Esophagus muscularis mucosa (tissue), 3 donors: ENCODE results near the gene FKBP2.
A peak's percentile ranks its signal among the peaks of the same experiment; 100 is the strongest.

Experiments
- POLR2A ChIP-seq: fragments of 450-650 bp; IDR thresholded peaks from one replicate; pipeline ENCODE4 v1.6.1; 2017; ENCODE audit warnings: antibody characterized with exemption, moderate library complexity, mild to moderate bottlenecking, low read depth
- POLR2AphosphoS5 ChIP-seq, 2 donors: sonication (generic); formaldehyde crosslinking; IDR thresholded peaks; one replicate each; pipeline ENCODE4 v1.6.1; 2017; ENCODE audit warnings: antibody characterized with exemption in 2 of 2
- TF ChIP-seq, protein P1 (sequence below), 3 experiments: fragments of 200-600 bp in 2 of 3; fragments of 450-650 bp in 1 of 3; sonication (generic) in 2 of 3; IDR thresholded peaks; one replicate each; pipeline ENCODE4 v1.5.1; 2017 to 2019; ENCODE audit warnings: antibody characterized with exemption in 3 of 3, mild to moderate bottlenecking in 2 of 3, moderate library complexity in 1 of 3

DNA sequence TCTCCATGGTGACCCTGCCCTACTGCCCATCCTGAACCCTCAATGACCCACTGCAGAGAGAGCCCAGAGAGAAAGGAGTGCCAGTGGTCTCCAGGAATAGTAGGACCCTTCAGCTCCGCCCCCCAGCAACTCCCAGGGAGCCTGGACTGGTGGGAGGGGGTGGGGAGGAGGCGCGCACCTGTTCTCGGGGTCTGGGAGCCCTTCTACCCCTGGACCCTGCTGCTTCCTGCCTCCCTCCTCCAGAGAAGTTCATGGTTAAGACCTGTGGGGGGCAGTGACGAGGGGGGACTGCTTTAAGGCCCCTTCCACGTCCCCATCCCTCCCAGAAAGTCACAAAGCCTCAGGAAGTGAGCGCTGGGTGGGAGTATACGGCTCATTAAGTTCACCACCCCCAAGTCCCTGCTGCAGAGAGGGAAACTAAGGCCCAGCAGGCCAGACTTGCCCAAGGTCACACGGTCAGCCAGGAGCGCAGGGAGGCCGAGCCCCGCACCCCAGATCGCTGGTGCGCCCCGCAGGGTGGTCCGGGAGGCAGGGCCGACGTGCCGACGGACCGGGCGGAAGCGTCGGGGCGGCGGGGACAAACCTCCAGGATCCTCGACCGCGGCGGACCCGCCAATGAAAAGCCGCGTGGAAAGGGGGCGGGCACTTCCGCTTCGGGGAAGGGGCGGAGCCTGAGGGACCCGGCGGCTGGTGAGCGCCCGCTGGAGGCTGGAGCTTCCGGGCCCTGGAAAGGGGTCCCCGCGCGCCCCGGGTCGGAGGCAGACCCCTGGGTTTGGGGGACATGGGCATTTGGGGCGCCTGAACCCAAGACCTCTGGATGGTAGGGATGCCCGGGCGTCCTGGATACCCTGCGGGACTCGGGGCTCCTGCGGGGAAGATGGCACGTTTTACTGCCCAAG, 15.0 kb upstream of the FKBP2 start, which contains the start of the genes NUDT22 and TRPT1:
- TF ChIP-seq, protein P1, sequence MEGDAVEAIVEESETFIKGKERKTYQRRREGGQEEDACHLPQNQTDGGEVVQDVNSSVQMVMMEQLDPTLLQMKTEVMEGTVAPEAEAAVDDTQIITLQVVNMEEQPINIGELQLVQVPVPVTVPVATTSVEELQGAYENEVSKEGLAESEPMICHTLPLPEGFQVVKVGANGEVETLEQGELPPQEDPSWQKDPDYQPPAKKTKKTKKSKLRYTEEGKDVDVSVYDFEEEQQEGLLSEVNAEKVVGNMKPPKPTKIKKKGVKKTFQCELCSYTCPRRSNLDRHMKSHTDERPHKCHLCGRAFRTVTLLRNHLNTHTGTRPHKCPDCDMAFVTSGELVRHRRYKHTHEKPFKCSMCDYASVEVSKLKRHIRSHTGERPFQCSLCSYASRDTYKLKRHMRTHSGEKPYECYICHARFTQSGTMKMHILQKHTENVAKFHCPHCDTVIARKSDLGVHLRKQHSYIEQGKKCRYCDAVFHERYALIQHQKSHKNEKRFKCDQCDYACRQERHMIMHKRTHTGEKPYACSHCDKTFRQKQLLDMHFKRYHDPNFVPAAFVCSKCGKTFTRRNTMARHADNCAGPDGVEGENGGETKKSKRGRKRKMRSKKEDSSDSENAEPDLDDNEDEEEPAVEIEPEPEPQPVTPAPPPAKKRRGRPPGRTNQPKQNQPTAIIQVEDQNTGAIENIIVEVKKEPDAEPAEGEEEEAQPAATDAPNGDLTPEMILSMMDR (IDR thresholded peaks at IDR 0.05): peak in 2 of 3 experiments; percentile 22 to 36
- TF ChIP-seq POLR2AphosphoS5 (IDR thresholded peaks at IDR 0.05) (peak; percentile 94), POLR2A (peak; percentile 94)
